ENCODE measurements around the gene DNAH9.

DNA sequence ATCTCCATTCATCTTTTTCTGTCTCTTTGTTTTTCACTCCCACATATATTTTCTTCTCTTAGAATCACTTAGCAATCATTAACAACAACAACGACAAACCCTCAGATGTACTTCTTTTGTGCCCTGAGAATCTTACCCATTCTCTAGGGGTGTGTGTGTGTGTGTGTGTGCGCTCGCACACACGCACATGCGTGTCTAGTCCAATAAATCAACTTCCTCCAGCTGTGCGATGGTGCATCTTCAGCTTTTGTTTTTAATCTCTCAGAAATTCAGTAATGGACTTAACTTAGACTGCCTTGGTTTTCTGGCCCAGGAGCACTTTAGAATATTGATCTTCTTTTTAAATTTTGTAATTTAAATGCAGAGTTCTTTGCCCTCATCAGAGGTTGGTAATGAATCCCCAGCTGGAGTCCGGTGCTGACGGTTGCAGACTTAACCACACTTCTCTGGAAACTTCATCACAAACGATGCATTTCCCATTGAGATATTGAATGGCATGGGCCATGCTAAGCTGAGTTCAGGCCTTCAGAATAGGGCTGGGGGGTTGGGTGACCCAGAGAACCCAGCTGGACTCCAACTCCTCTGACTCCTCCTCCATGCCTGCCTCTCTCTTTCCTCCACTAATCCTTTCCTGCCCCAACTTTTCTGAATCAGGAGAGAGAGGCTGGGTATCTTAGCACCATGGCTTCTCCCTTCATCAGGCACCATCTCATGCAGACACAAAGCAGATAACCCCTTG, 205.1 kb downstream of the DNAH9 start:
- TF ChIP-seq, protein P1, sequence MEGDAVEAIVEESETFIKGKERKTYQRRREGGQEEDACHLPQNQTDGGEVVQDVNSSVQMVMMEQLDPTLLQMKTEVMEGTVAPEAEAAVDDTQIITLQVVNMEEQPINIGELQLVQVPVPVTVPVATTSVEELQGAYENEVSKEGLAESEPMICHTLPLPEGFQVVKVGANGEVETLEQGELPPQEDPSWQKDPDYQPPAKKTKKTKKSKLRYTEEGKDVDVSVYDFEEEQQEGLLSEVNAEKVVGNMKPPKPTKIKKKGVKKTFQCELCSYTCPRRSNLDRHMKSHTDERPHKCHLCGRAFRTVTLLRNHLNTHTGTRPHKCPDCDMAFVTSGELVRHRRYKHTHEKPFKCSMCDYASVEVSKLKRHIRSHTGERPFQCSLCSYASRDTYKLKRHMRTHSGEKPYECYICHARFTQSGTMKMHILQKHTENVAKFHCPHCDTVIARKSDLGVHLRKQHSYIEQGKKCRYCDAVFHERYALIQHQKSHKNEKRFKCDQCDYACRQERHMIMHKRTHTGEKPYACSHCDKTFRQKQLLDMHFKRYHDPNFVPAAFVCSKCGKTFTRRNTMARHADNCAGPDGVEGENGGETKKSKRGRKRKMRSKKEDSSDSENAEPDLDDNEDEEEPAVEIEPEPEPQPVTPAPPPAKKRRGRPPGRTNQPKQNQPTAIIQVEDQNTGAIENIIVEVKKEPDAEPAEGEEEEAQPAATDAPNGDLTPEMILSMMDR (IDR thresholded peaks at IDR 0.05), result no peak
- TF ChIP-seq POLR2A (IDR thresholded peaks at IDR 0.05; ENCODE audit: low read length), result no peak
- TF ChIP-seq REST (IDR thresholded peaks at IDR 0.05), result no peak
- TF ChIP-seq RCOR1 (IDR thresholded peaks at IDR 0.05; ENCODE audit: low read depth, low read length), result no peak
- no peak for TF ChIP-seq CHD2 (IDR thresholded peaks at IDR 0.05; ENCODE audit: low read length, partially characterized antibody)
- no peak for TF ChIP-seq JUNB (IDR thresholded peaks at IDR 0.05)
